T-helper 22 cell (primary cell): ENCODE results near the gene SCT.

Source experiments
- DNase-seq: peaks from one replicate; pipeline ENCODE4 v3.0.0-alpha.2; 2020; ENCODE audit warnings: low read depth

The SCT gene

GRCh38 chr11:643849-644738 lies 17.1 kb upstream of the SCT start:
- no peak for DNase-seq

DNA sequence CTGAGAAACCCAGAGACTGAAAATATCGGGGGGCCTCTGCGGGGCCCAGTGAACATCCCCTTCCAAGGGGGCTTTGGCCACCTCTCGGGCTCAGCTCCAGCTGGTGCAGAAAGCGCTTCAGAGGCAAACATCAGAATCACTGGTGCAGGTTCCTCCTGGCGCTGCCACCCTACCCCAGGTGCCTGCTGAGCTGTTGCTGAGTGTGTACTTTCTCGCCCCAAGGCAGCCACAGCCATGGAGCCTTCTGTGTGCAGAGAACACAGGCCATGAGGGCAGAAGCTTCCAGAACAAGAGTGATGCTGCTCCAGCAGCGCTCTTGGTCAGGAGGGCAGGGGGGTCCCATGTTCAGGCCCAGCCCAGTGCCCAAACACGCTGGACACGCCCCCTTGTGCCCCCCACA lies 16.4 kb upstream of the SCT start:
- no peak for DNase-seq

GRCh38 chr11:641806-642370 lies 14.9 kb upstream of the SCT start:
- no peak for DNase-seq

- DNase-seq = no peak
Observed at GRCh38 chr11:640021-640706, 13.2 kb upstream of the SCT start.

- DNase-seq = no peak
Observed at GRCh38 chr11:639332-639955, 12.5 kb upstream of the SCT start.

GRCh38 chr11:638631-639331 lies 11.8 kb upstream of the SCT start:
- no peak for DNase-seq

GRCh38 chr11:637593-638521 lies 10.9 kb upstream of the SCT start:
- no peak for DNase-seq

DNA sequence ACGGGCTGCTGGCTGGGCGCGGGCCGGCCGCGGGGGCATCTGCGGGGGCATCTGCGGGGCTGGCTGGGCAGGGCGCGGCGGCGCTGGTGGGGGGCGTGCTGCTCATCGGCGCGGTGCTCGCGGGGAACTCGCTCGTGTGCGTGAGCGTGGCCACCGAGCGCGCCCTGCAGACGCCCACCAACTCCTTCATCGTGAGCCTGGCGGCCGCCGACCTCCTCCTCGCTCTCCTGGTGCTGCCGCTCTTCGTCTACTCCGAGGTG lies 10.3 kb upstream of the SCT start:
- DNase-seq = no peak

- no peak for DNase-seq
Observed at GRCh38 chr11:636511-637332, 9.7 kb upstream of the SCT start, which contains the start of gene DRD4. TSS of gene DRD4 (plus strand) at chr11:637269. CDS start at chr11:637305, 36 bp downstream.

- DNase-seq = no peak
Observed at GRCh38 chr11:635945-636510, 9.0 kb upstream of the SCT start.

DNA sequence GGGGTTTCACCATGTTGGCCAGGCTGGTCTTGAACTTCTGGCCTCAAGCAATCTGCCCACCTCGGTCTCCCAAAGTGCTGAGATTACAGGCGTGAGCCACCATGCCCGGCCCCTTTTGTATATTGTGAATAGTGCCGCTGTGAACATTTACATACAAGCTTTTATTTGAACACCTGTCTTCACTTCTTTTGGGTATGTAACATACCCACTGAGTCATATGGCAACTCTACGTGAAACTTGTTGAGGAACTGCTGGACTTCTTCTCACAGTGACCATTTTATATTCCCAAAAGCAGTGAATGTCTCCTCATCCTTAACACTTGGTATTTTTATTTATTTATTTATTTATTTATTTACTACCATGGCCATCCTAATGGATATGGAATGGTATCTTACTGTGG lies 3.9 kb upstream of the SCT start:
- DNase-seq = no peak

GRCh38 chr11:629237-629583 lies 2.2 kb upstream of the SCT start:
- DNase-seq = no peak

DNA sequence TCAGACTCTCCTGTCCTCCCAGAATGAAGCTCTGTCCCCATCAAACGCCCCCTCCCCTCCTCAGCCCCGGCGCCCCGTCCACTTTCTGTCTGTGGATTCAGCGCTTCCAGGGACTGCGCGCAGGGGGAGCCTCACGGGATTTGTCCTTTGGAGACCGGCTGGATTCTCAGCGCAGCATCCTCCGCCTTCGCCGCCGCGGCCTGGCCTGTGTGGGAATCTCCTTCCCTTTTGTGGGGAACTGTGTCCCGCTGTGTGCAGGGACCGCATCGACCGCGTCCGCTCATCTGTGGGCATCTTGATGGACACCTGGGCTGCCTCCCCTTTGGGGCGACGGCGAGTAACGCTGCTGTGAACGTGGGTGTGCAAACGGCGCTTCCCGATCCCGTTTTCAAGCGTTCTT lies 1.1 kb upstream of the SCT start:
- DNase-seq = no peak

DNA sequence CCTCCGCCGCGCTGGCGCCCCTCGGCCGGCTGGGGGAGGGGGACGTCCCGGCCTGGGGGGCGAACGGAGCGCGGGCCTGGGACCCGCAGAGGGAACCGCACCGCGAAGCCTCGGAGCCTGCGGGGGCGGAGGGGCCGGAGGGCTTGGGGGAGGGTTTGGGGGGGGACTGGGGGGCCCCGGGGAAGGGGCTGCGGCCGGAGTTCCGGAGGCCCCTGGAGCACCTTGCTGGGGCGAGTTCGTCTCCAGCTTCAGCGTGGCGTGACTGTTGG lies 261 bp upstream of the SCT start:
- DNase-seq = no peak

DNA sequence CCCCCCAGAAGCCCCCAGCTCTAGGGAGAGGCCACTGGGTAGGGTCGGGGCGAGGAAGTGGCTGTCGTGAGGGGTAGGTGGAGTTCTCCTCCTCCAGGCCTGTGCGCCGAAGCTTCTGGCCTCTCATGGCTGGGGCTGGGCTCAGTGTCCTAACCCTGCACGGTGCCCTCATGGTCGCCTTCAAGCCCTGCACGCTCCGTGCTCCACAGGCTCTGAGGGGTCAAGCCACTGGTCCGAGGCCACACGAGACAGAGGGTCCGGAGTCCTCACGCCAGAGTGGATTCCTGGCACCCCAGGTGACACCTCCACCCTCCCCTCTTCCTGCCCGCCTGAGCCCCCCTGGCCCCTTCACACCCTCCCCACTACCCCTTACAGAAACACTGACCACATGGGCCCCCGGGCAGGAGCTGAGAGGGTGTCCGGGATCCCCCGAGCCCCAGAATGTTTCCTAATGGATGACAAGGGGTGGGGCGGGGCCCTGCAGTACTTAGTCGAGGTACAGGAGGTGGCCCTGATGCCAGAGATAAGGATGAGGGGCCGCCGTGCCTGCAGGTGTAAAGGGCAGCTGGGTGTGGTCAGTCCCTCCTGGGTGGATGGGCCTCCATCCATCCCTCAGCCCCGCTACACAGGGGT lies 1.2 kb downstream of the SCT start:
- no peak for DNase-seq

- DNase-seq = no peak
Observed at GRCh38 chr11:624705-625635, 2.0 kb downstream of the SCT start, which contains the start of gene CDHR5. TSS of gene CDHR5 (minus strand) at chr11:624955. CDS start at chr11:624902, 53 bp downstream.

DNA sequence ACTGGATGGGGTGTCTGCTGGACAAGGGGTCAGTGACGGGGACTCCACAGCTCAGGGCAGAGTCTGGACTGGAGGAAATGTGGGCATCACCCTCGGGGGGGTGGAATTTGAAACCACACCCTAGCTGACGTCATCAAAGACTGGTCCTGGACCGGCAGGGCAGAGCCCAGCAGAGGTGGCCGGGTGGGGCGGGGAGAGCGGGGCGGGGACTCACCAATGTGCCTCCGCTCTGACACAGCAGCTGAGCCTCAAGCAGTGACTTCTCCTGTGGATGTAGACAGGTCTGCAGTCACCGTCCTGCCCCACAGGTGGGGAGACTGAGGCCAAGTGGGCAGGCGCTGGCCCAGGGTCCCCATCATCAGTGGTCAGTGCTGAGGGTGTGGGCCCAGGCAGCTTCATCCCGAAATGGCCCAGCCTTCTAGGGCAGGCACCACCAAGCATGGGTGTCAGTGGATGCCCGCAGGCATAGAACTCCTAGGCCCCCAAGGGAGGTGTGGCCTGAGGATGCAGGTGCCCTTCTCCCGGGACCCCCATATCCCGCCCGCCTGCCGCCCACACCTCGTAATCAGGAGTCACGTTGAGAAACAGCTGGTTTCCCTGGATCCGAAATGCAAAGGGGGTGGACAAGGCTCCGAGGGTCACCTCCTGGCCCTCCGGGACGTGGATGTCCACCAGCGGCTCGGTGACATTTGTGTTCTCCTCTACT lies 2.8 kb downstream of the SCT start:
- no peak for DNase-seq

DNA sequence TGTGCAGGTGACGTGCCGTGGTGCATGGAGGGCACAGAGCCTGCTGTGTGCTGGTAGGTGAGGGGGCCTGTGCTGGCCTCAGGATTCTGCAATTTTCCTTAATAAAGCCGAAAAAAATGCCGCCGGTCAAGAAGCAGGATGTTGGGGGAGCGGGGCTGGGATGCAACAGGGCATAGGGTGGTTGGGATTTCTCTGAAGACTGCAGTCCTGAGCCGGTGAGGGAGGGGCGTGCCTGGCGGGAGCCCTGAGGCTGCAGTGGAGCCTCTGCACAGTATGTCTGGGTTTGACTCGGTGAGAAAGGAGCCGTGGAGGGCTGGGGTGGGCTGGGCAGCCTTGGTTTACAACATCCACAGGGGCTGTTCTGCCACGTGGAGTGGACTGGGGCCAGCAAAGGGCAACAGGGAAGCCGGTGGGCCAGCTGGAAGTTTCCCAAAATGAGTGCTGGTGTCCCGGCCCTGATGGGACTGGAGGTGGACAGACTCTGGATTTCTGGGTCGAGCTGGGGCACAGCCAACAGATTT lies 3.6 kb downstream of the SCT start:
- DNase-seq = no peak
